Measurements from ENCODE around the gene SPTBN5. TPM values are rescaled to one million over a fixed set of nuclear protein-coding genes. Genes with fewer than 3 reads are reported as not detected.

Gene SPTBN5
- total RNA-seq, 2 donors from 2014 or later: 0.63 to 1.3 TPM

GRCh38 chr15:41868321-41868720 lies 25.5 kb downstream of the SPTBN5 start:
- Histone ChIP-seq H3K27me3 (no peaks in the 10 kb centered on the region), H3K36me3 (no peaks in the 10 kb centered on the region), H3K9me3 (no peaks in the 10 kb centered on the region), H3K4me3 (no peak overlapping the region), H3K4me1 (no peaks in the 10 kb centered on the region), H3K27ac (no peak overlapping the region)
- no peak for DNase-seq (ENCODE audit: low spot score)
- no peak for TF ChIP-seq CTCF (IDR thresholded peaks at IDR 0.05)

GRCh38 chr15:41866872-41867579 lies 26.8 kb downstream of the SPTBN5 start:
- TF ChIP-seq CTCF (IDR thresholded peaks at IDR 0.05): no peak
- Histone ChIP-seq H3K27me3 (no peaks in the 10 kb centered on the region), H3K4me1 (no peaks in the 10 kb centered on the region), H3K36me3 (no peaks in the 10 kb centered on the region), H3K27ac (no peak overlapping the region), H3K4me3 (no peak overlapping the region), H3K9me3 (no peaks in the 10 kb centered on the region)
- no peak for DNase-seq (ENCODE audit: low spot score)

- H3K4me1 ChIP-seq: no peaks in the 10 kb centered on the region
- DNase-seq (ENCODE audit: low spot score): no peak
- H3K36me3 ChIP-seq: no peaks in the 10 kb centered on the region
- no peaks in the 10 kb centered on the region for H3K27me3 ChIP-seq
- H3K9me3 ChIP-seq: no peaks in the 10 kb centered on the region
- no peak overlapping the region for H3K4me3 ChIP-seq
- no peak for TF ChIP-seq CTCF (IDR thresholded peaks at IDR 0.05)
- H3K27ac ChIP-seq: no peak overlapping the region
Measured at GRCh38 chr15:41866263-41866703, 27.6 kb downstream of the SPTBN5 start.

- Histone ChIP-seq H3K4me3 (no peak overlapping the region), H3K27ac (no peak overlapping the region), H3K27me3 (no peaks in the 10 kb centered on the region), H3K4me1 (no peaks in the 10 kb centered on the region), H3K36me3 (no peaks in the 10 kb centered on the region), H3K9me3 (no peaks in the 10 kb centered on the region)
- no peak for TF ChIP-seq CTCF (IDR thresholded peaks at IDR 0.05)
- no peak for DNase-seq (ENCODE audit: low spot score)
Measured at GRCh38 chr15:41865490-41866055, 28.3 kb downstream of the SPTBN5 start.

- no peaks in the 10 kb centered on the region for H3K36me3 ChIP-seq
- no peak overlapping the region for H3K4me3 ChIP-seq
- DNase-seq (ENCODE audit: low spot score): no peak
- no peak for TF ChIP-seq CTCF (IDR thresholded peaks at IDR 0.05)
- H3K27ac ChIP-seq: no peak overlapping the region
- H3K9me3 ChIP-seq: no peaks in the 10 kb centered on the region
- H3K4me1 ChIP-seq: no peaks in the 10 kb centered on the region
- no peaks in the 10 kb centered on the region for H3K27me3 ChIP-seq
Measured at GRCh38 chr15:41862515-41863116, 31.2 kb downstream of the SPTBN5 start.
